Vagina (tissue), 2 donors: Measurements from ENCODE around the gene IWS1.

Experiments
- POLR2A ChIP-seq, 2 donors: fragments of 450-650 bp; IDR thresholded peaks; one replicate each; pipeline ENCODE4 v1.6.1; 2017; ENCODE audit warnings: antibody characterized with exemption in 2 of 2, mild to moderate bottlenecking in 2 of 2, moderate library complexity in 2 of 2
- POLR2AphosphoS5 ChIP-seq, 2 donors: sonication (generic); formaldehyde crosslinking; IDR thresholded peaks; one replicate each; pipeline ENCODE4 v1.9.0; 2017; ENCODE audit warnings: antibody characterized with exemption in 2 of 2, mild to moderate bottlenecking in 2 of 2, low read depth in 1 of 2; ENCODE audit not compliant: insufficient read depth in 1 of 2
- TF ChIP-seq, protein P1 (sequence below), 3 experiments: fragments of 450-650 bp in 2 of 3; fragments of 200-600 bp in 1 of 3; sonication (generic) in 1 of 3; IDR thresholded peaks; one replicate each; pipeline ENCODE4 v1.5.1; 2017 to 2019; ENCODE audit warnings: antibody characterized with exemption in 3 of 3, mild to moderate bottlenecking in 2 of 3, moderate library complexity in 2 of 3

DNA sequence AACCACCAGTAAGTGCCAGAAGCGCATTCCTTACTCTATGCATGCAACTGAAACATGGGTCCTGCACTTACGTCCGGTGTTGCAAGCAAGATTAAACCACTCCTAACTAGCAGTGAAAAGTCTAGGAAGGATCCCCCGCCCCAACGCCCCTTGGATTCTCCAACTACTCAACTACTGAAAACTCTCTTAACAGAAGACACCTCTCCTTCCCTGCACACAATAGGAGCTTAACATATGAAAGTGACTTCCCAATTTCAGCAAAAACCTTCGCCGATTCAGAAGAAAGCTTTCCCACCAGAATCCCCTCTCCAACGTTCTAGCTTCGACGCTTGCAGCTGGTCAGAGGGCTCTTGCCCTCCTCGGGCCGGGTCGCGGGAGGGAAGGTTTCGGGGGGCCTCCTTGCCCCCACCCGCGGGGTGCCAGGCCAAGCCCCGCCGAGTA is 578 bp downstream of the IWS1 start:
- TF ChIP-seq POLR2A (IDR thresholded peaks at IDR 0.05): no peak
- TF ChIP-seq, protein P1, sequence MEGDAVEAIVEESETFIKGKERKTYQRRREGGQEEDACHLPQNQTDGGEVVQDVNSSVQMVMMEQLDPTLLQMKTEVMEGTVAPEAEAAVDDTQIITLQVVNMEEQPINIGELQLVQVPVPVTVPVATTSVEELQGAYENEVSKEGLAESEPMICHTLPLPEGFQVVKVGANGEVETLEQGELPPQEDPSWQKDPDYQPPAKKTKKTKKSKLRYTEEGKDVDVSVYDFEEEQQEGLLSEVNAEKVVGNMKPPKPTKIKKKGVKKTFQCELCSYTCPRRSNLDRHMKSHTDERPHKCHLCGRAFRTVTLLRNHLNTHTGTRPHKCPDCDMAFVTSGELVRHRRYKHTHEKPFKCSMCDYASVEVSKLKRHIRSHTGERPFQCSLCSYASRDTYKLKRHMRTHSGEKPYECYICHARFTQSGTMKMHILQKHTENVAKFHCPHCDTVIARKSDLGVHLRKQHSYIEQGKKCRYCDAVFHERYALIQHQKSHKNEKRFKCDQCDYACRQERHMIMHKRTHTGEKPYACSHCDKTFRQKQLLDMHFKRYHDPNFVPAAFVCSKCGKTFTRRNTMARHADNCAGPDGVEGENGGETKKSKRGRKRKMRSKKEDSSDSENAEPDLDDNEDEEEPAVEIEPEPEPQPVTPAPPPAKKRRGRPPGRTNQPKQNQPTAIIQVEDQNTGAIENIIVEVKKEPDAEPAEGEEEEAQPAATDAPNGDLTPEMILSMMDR (IDR thresholded peaks at IDR 0.05): no peak
- TF ChIP-seq POLR2AphosphoS5 (IDR thresholded peaks at IDR 0.05; ENCODE audit: insufficient read depth in 1 of 2, low read depth in 1 of 2): no peak
